ENCODE results near the gene ALDH7A1.

The ALDH7A1 gene

DNA sequence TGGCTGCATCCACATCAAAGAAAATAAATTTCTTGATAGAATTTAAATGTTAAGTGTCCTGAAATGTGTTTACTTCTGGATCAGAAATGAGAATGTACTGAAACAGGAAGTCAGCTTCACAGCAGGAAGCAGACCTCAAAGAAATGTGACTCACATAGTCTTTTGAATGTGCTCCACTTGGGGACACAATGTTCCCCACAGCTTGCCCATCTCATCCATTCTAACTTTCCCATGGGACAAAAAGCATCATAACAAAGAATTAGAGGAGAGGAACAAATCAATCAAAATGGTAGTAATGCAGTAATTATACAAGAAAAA, 86.1 kb downstream of the ALDH7A1 start:
- DNase-seq (ENCODE audit: insufficient read length, low spot score) (no peak), FAIRE-seq (no peak)

DNA sequence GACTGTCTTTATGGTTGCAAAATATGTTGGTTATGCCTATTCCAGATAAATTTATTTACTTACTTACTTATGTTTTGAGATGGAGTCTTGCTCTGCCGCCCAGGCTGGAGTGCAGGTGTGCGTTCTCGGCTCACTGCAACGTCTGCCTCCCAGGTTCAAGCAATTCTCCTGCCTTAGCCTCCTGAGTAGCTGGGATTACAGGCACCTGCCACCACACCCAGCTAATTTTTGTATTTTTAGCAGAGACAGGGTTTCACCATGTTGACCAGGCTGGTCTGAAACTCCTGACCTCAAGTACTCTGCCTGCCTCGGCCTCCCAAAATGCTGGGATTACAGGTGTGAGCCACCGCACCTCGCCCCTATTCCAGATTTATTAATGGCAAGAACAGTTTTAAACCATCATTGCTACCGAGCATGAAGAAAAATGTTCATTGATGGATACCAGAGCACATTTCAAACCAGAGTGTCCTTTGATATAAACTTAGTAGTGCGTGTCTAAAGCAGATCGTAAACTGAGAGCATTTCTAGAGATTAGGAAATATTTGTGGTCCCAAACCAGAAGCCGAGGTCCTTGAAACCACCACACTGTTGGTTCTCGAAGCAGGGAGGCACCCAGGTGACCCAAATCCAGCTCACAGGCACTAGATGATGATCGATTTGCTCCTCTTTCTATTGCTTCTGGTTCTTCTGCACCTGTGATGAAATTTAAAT, 86.6 kb downstream of the ALDH7A1 start:
- FAIRE-seq (no peak), DNase-seq (ENCODE audit: insufficient read length, low spot score) (no peak)
- TF ChIP-seq, protein P1, sequence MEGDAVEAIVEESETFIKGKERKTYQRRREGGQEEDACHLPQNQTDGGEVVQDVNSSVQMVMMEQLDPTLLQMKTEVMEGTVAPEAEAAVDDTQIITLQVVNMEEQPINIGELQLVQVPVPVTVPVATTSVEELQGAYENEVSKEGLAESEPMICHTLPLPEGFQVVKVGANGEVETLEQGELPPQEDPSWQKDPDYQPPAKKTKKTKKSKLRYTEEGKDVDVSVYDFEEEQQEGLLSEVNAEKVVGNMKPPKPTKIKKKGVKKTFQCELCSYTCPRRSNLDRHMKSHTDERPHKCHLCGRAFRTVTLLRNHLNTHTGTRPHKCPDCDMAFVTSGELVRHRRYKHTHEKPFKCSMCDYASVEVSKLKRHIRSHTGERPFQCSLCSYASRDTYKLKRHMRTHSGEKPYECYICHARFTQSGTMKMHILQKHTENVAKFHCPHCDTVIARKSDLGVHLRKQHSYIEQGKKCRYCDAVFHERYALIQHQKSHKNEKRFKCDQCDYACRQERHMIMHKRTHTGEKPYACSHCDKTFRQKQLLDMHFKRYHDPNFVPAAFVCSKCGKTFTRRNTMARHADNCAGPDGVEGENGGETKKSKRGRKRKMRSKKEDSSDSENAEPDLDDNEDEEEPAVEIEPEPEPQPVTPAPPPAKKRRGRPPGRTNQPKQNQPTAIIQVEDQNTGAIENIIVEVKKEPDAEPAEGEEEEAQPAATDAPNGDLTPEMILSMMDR (IDR thresholded peaks at IDR 0.05; ENCODE audit: insufficient read depth, missing control alignments) = no peak

More for the DNA sequence above, 86.1 kb downstream of the ALDH7A1 start:
- TF ChIP-seq, protein P1 (IDR thresholded peaks at IDR 0.05; ENCODE audit: insufficient read depth, missing control alignments) = no peak

DNA sequence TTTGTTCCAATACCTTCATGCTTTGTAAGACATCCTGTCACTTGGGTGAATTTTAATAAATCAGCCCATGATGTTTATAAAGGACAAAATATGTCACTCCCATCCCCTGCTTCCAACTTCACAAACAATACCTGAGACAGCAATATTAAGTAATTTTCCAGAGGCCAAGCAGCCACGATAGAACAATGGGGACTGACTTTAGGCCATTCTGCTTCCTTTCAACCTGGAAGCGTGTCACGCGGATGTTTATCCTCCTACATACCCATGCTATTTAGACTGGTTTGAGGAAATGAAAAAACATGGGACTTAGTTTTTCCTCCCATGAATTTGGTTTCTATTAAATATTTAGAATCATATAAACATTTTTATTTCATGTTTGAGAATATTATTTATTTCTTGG, 88.9 kb downstream of the ALDH7A1 start:
- FAIRE-seq (no peak), DNase-seq (ENCODE audit: insufficient read length, low spot score) (no peak)
- TF ChIP-seq, protein P1 (IDR thresholded peaks at IDR 0.05; ENCODE audit: insufficient read depth, missing control alignments) = no peak

DNA sequence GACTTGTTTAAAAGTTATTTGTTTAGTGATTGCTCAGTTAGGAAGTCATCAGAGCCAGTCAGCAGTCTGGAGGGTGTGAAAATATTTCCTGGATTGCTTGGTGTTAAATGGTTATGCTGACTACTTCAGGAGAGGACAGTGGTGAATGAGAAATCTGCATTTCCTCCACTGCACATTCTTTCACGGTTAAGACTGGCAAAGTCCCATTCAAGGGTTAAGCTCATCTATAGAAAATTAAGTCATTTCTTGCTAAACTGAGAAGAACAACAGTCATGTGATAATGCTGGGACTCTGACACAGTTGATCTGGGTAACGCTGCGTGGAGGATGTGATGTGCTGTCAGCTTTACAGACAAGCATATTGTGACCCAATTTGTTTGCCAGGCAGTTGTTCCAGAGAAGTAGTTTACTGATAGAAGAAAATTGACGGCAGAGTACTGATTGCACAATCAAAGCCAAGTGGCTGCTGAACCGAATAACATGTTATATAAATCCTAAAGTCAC, 91.4 kb downstream of the ALDH7A1 start:
- FAIRE-seq (peak; percentile 32), DNase-seq (ENCODE audit: insufficient read length, low spot score) (no peak)
- TF ChIP-seq, protein P1 (IDR thresholded peaks at IDR 0.05; ENCODE audit: insufficient read depth, missing control alignments) = no peak

DNA sequence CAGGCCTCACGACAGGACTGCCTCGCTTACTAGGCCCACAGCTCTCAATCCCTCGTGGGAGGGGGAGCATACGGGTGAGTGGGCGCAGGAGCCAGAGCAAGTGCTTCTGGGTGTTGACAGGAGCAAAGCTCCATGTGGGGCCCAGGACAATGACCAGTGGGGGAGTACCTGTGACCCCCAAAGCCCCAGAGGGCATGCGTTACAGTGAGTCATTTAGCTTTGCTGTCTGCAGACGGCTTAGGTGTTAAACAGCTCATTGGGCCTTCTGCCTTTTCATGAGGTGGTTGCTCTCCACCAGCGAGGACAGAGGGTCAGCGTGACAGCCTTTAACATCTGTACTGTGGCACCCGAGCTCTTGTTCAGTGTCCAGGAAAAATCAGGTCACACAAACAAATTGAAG, 93.6 kb downstream of the ALDH7A1 start:
- FAIRE-seq (no peak), DNase-seq (ENCODE audit: insufficient read length, low spot score) (no peak)
- TF ChIP-seq, protein P1 (IDR thresholded peaks at IDR 0.05; ENCODE audit: insufficient read depth, missing control alignments) = no peak

DNA sequence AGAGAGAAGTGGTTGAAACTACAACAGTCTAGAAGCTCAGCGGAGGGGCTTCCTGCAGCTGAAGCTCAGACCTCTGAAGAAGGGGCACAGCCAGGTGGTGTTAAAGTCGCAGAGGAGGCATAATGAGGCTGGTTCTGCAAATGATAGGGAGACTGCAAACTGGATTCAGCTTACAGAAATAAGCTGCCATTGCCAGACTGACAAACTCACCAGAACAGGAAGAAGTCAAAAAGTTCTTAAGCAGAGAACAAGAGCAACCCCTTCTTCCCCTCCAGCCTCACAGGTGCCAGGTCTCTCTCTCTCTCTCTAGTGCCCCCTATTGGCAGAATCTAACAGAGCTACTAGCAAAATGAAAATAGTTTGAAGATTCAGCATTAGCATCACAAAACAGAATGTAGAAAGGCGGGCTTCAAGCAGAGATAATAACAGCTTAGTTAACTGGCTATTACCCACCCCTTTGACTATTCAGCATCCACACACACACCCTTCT, 95.1 kb downstream of the ALDH7A1 start:
- FAIRE-seq = no peak
- TF ChIP-seq, protein P1 (IDR thresholded peaks at IDR 0.05; ENCODE audit: insufficient read depth, missing control alignments) = peak; percentile 42
- DNase-seq (ENCODE audit: insufficient read length, low spot score) = no peak

DNA sequence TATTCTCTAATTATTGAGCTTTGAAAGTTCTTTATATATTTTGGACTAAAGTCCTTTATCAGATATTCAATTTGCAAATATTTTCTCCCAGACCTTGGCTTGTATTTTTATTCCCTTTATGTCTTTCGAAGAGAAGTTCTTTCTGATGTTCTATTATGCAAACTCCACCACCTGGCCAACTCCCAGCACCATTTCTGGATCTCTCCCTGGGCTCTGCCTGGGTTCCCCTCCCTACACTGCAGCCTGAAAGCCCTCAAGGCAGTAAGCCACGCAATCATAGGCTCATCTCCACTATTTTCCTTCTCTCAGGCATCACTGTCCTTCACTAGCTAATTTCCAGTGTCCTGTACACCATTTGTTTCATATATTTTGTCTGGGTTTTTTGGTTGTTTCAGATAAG, 95.7 kb downstream of the ALDH7A1 start:
- TF ChIP-seq, protein P1 (IDR thresholded peaks at IDR 0.05; ENCODE audit: insufficient read depth, missing control alignments) = no peak
- FAIRE-seq = no peak
- DNase-seq (ENCODE audit: insufficient read length, low spot score) = no peak

Data from D721Med (cell line).